ENCODE measurements around the gene ASIC3. TPM values are rescaled to one million over a fixed set of nuclear protein-coding genes. Genes with fewer than 3 reads are reported as not detected.
A peak's percentile ranks its signal among the peaks of the same experiment; 100 is the strongest.

The ASIC3 gene
- total and polyA plus RNA-seq, 10 donors = 1.1 to 5.0 (median 2.8) TPM

DNA sequence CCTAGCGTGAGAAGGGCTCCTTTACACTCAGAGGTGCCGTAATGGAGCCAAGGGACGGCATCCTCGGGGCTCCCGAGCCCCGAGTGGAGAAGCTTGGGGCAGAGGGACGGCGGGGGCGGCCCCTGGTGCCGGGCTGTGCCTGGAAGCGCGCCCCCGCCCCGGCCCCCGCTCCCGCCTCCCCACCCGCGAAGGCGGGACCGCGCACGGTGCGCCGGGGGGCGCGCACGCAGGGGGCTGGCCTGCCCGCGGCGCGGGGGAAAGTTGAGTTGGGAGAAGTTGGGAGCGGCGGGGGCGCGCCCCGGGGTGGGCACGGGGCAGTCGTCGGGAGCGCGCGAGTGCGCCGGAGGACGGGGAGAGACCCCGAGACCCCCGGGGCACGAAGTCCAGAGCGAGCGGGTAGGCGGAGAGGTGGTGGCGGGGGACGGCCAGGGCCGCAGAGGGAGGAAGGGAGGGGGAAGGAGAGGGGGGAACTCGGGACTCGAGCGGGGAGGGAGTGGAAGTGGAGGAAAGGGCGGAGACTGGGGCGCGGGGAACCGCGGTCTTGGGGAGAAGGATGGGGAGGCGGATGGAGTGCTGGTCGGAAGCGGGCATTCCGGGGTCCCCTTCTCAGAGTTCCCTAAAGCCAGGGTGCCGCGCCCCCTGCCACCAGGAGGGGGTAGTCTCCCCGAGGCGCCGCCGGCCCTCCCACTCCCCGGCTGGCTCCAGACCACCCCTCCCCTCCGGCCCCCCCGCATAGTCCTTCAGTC is 11.2 kb downstream of the ASIC3 start, which contains the start of gene SLC4A2:
Gene SLC4A2 (plus strand): TSS at position 223 of the 746 bp plus-strand sequence. CDS start 2,399 bp downstream, outside the sequence.
- Histone ChIP-seq H3K36me3 (peaks cover 0 to 44% (median 7%) of the 10 kb centered on the region in 6 donors), H3K9me3 (no peaks in the 10 kb centered on the region), H3K27me3 (replicated peaks in 1 of 7) (no peaks in the 10 kb centered on the region), H3K4me3 (peak within 1 kb of the TSS; percentile 67 to 99 (median 87)), H3K4me1 (peaks cover 15 to 68% (median 49%) of the 10 kb centered on the region in 6 donors), H3K27ac (peak within 1 kb of the TSS; percentile 87 to 96 (median 92))
- WGBS, 5 donors = 0 to 1% (median 1%) methylated on average over 49 to 74 of the region's 75 CpGs
- TF ChIP-seq, protein P1, sequence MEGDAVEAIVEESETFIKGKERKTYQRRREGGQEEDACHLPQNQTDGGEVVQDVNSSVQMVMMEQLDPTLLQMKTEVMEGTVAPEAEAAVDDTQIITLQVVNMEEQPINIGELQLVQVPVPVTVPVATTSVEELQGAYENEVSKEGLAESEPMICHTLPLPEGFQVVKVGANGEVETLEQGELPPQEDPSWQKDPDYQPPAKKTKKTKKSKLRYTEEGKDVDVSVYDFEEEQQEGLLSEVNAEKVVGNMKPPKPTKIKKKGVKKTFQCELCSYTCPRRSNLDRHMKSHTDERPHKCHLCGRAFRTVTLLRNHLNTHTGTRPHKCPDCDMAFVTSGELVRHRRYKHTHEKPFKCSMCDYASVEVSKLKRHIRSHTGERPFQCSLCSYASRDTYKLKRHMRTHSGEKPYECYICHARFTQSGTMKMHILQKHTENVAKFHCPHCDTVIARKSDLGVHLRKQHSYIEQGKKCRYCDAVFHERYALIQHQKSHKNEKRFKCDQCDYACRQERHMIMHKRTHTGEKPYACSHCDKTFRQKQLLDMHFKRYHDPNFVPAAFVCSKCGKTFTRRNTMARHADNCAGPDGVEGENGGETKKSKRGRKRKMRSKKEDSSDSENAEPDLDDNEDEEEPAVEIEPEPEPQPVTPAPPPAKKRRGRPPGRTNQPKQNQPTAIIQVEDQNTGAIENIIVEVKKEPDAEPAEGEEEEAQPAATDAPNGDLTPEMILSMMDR (IDR thresholded peaks at IDR 0.05 in 8 of 11, conservative IDR thresholded peaks at IDR 0.05 in 3 of 11) = peak; percentile 18 to 82 (median 53)
- TF ChIP-seq POLR2A (IDR thresholded peaks at IDR 0.05) = peak in 1 of 3 donors; percentile 30
- TF ChIP-seq POLR2AphosphoS5 (IDR thresholded peaks at IDR 0.05) = peak; percentile 83 to 88 (median 87)
- DNase-seq = peak; percentile 95
- intact Hi-C loops (cut with DNase I; ENCODE audit: low total_unique reads) = no loop called here

DNA sequence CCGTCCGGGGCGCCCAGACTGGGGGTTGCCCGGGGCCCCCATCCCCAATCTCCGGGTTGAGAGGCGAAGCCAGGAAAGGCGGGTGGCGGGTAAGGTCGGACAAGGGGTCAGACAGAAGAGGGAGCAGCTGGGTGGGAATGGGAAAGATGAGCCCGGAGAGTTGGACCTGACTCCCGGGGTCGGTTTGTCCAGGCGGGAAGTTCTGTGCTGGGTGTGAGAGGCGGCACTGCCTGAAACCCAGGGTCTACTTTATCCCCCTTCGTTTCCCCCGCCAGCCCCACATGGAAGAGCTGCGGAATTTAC is 11.7 kb downstream of the ASIC3 start:
- Histone ChIP-seq H3K4me3 (peak overlapping the region; percentile 67 to 99 (median 87)), H3K27ac (peak overlapping the region; percentile 87 to 96 (median 92)), H3K4me1 (peaks cover 15 to 68% (median 49%) of the 10 kb centered on the region in 6 donors), H3K9me3 (no peaks in the 10 kb centered on the region), H3K36me3 (peaks cover 0 to 44% (median 13%) of the 10 kb centered on the region in 6 donors), H3K27me3 (replicated peaks in 1 of 7) (no peaks in the 10 kb centered on the region)
- no peak for DNase-seq
- WGBS, 5 donors = 2 to 4% (median 3%) methylated on average over 14 to 17 of the region's 17 CpGs
- intact Hi-C loops (cut with DNase I; ENCODE audit: low total_unique reads) = no loop called here
- no peak for TF ChIP-seq POLR2A (IDR thresholded peaks at IDR 0.05)
- TF ChIP-seq, protein P1 (IDR thresholded peaks at IDR 0.05 in 8 of 11, conservative IDR thresholded peaks at IDR 0.05 in 3 of 11) = peak in 1 of 11 experiments; percentile 8

DNA sequence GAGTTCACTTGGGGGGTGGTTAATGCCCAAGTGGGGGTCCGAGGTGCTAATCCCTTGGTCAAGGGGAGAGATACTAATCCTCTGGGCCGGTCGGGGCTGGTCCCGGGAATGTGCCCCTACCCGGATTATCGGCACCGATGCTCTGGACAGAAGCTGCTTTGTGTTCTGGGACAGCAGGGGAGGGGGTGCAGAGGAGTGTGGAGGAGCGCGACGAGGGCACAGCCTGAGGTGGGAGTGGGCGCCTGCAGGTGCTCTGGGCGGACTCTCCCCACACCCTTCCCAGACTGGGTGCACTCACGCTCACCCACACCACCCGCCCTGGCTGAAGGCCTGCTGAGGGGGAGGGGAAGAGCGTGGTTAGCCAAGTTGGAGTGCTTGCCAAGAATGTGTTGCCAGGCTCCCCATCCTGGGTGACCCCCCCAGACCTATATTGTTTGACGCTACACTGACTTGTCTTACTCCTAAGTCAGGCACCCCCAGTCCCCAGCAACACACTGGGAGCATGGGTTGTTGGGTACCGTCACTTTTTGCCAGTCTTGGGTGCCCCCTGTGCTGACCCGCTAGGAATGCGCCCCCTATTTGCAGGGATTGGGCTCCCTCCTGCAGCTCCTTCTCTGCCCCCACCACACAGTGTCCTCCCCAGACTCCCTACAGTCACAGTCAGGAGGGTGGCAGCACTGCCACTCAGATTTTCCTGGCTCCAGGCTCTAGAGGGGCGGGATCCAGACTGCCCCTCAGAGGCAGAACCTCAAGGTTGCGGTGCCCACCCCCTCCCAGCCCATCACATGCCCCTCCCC is 12.3 kb downstream of the ASIC3 start:
- TF ChIP-seq POLR2A (IDR thresholded peaks at IDR 0.05) (no peak), POLR2AphosphoS5 (IDR thresholded peaks at IDR 0.05) (no peak)
- TF ChIP-seq, protein P1 (IDR thresholded peaks at IDR 0.05 in 8 of 11, conservative IDR thresholded peaks at IDR 0.05 in 3 of 11) = no peak
- Histone ChIP-seq H3K27ac (peak overlapping the region in 4 of 8 donors; percentile 93 to 96 (median 94)), H3K36me3 (peaks cover 0 to 44% (median 18%) of the 10 kb centered on the region in 6 donors), H3K4me1 (peaks cover 15 to 68% (median 49%) of the 10 kb centered on the region in 6 donors), H3K4me3 (peak overlapping the region; percentile 67 to 99 (median 87)), H3K9me3 (no peaks in the 10 kb centered on the region), H3K27me3 (replicated peaks in 1 of 7) (no peaks in the 10 kb centered on the region)
- no peak for DNase-seq
- intact Hi-C loops (cut with DNase I; ENCODE audit: low total_unique reads) = no loop called here
- 15 to 52% (median 20%) methylated on average over 6 to 21 of the region's 21 CpGs for WGBS, 5 donors
